Head of caudate nucleus (tissue), 42 donors: Measurements from ENCODE around the gene ARAP3.
"Not testable (repeated sequence)": the region's sequence is repeated elsewhere in the genome, so short reads cannot be mapped to it uniquely, and the experiment has no call there.

ENCODE experiments used
- DNase-seq, 42 donors: peaks; one replicate each; pipeline versions ENCODE4 v3.0.0 to v3.0.0-alpha.2; 2020 to 2021; ENCODE audit warnings: mixed read lengths in 7 of 42
- intact Hi-C: fragments of 100-400 bp; cut with DNase I; formaldehyde crosslinking; loops from one replicate; pipeline ENCODE4 v1.15.0; 2022

The ARAP3 gene

GRCh38 chr5:141630570-141631140, 51.4 kb downstream of the ARAP3 start:
- intact Hi-C loops: no loop called here
- DNase-seq: no peak

- intact Hi-C loops: no loop called here
- peak in 1 of 42 donors; percentile 3 for DNase-seq
Measured at GRCh38 chr5:141628175-141628788, 53.7 kb downstream of the ARAP3 start.

GRCh38 chr5:141623611-141624010, 58.4 kb downstream of the ARAP3 start:
- intact Hi-C loops: no loop called here
- no peak for DNase-seq

- intact Hi-C loops: no loop called here
- DNase-seq: peak in 3 of 42 donors; percentile 12 to 29 (median 19)
Measured at GRCh38 chr5:141623186-141623585, 58.8 kb downstream of the ARAP3 start.

- DNase-seq: peak; percentile 71 to 96 (median 89)
- intact Hi-C loops: loop anchor here (2.0 kb wide), 1 partner anchor 26 kb away; no protein-coding TSS in a partner anchor
Measured at GRCh38 chr5:141618804-141619554, 63.1 kb downstream of the ARAP3 start, which contains the start of gene DIAPH1. TSS of gene DIAPH1 (minus strand) at chr5:141619000. CDS start at chr5:141618914, 86 bp downstream.

- intact Hi-C loops: loop anchor here (2.0 kb wide), 1 partner anchor 25 kb away; no protein-coding TSS in a partner anchor
Measured at GRCh38 chr5:141618030-141618803, 63.8 kb downstream of the ARAP3 start.

GRCh38 chr5:141617682-141618029, 64.4 kb downstream of the ARAP3 start:
- DNase-seq: peak in 1 of 42 donors; percentile 21
- intact Hi-C loops: loop anchor here (2.0 kb wide), 1 partner anchor 25 kb away; no protein-coding TSS in a partner anchor

More at GRCh38 chr5:141618030-141618803, 63.8 kb downstream of the ARAP3 start:
- DNase-seq: peak in 32 of 42 donors; percentile 12 to 64 (median 38)

GRCh38 chr5:141617128-141617527, 64.9 kb downstream of the ARAP3 start:
- no peak for DNase-seq
- intact Hi-C loops: no loop called here

GRCh38 chr5:141615991-141616720, 65.9 kb downstream of the ARAP3 start:
- peak in 5 of 42 donors; percentile 16 to 44 (median 23) for DNase-seq
- intact Hi-C loops: no loop called here

GRCh38 chr5:141613344-141613743, 68.7 kb downstream of the ARAP3 start:
- intact Hi-C loops: no loop called here
- no peak for DNase-seq

- no peak for DNase-seq
- intact Hi-C loops: no loop called here
Measured at GRCh38 chr5:141611289-141611688, 70.7 kb downstream of the ARAP3 start.

- intact Hi-C loops, DNase-seq: not testable (repeated sequence)
Measured at GRCh38 chr5:141609921-141610320, 72.1 kb downstream of the ARAP3 start.

GRCh38 chr5:141609044-141609443, 73.0 kb downstream of the ARAP3 start:
- no peak for DNase-seq
- intact Hi-C loops: no loop called here

- intact Hi-C loops: no loop called here
- DNase-seq: no peak
Measured at GRCh38 chr5:141608557-141608956, 73.5 kb downstream of the ARAP3 start.

GRCh38 chr5:141608046-141608445, 74.0 kb downstream of the ARAP3 start:
- intact Hi-C loops: no loop called here

GRCh38 chr5:141605523-141606277, 76.3 kb downstream of the ARAP3 start:
- intact Hi-C loops: no loop called here
- DNase-seq: peak in 20 of 42 donors; percentile 9 to 63 (median 38)

More at GRCh38 chr5:141608046-141608445, 74.0 kb downstream of the ARAP3 start:
- DNase-seq: no peak

- no peak for DNase-seq
- intact Hi-C loops: no loop called here
Measured at GRCh38 chr5:141603923-141604717, 77.9 kb downstream of the ARAP3 start.
